ENCODE results near the gene ABCA13. TPM values are rescaled to one million over a fixed set of nuclear protein-coding genes. Genes with fewer than 3 reads are reported as not detected.

Gene ABCA13
- total RNA-seq, 1 donor from 2014 or later, result 5.2 TPM

- no peak for DNase-seq (ENCODE audit: low spot score)
Observed at GRCh38 chr7:48525736-48526732, 354.8 kb downstream of the ABCA13 start.

- no peak for DNase-seq (ENCODE audit: low spot score)
Observed at GRCh38 chr7:48528646-48529045, 357.4 kb downstream of the ABCA13 start.

GRCh38 chr7:48537561-48537960 lies 366.3 kb downstream of the ABCA13 start:
- no peak for DNase-seq (ENCODE audit: low spot score)

GRCh38 chr7:48540746-48541145 lies 369.5 kb downstream of the ABCA13 start:
- DNase-seq (ENCODE audit: low spot score), result no peak

- DNase-seq (ENCODE audit: low spot score), result no peak
Observed at GRCh38 chr7:48548667-48549066, 377.4 kb downstream of the ABCA13 start.

GRCh38 chr7:48551652-48552051 lies 380.4 kb downstream of the ABCA13 start:
- no peak for DNase-seq (ENCODE audit: low spot score)

GRCh38 chr7:48563334-48563733 lies 392.1 kb downstream of the ABCA13 start:
- DNase-seq (ENCODE audit: low spot score), result no peak

GRCh38 chr7:48575516-48575915 lies 404.3 kb downstream of the ABCA13 start:
- no peak for DNase-seq (ENCODE audit: low spot score)

- no peak for DNase-seq (ENCODE audit: low spot score)
Observed at GRCh38 chr7:48587475-48587874, 416.2 kb downstream of the ABCA13 start.

GRCh38 chr7:48594349-48594748 lies 423.1 kb downstream of the ABCA13 start:
- no peak for DNase-seq (ENCODE audit: low spot score)

GRCh38 chr7:48595756-48596155 lies 424.5 kb downstream of the ABCA13 start:
- no peak for DNase-seq (ENCODE audit: low spot score)

- no peak for DNase-seq (ENCODE audit: low spot score)
Observed at GRCh38 chr7:48610705-48611104, 439.4 kb downstream of the ABCA13 start.

- no peak for DNase-seq (ENCODE audit: low spot score)
Observed at GRCh38 chr7:48611993-48612392, 440.7 kb downstream of the ABCA13 start.

- DNase-seq (ENCODE audit: low spot score), result no peak
Observed at GRCh38 chr7:48617508-48617907, 446.2 kb downstream of the ABCA13 start.

GRCh38 chr7:48617993-48618392 lies 446.7 kb downstream of the ABCA13 start:
- no peak for DNase-seq (ENCODE audit: low spot score)

- DNase-seq (ENCODE audit: low spot score), result no peak
Observed at GRCh38 chr7:48621076-48621475, 449.8 kb downstream of the ABCA13 start.

- DNase-seq (ENCODE audit: low spot score), result no peak
Observed at GRCh38 chr7:48627164-48627563, 455.9 kb downstream of the ABCA13 start.

GRCh38 chr7:48628793-48629349 lies 457.6 kb downstream of the ABCA13 start:
- no peak for DNase-seq (ENCODE audit: low spot score)

GRCh38 chr7:48634116-48634632 lies 462.9 kb downstream of the ABCA13 start:
- no peak for DNase-seq (ENCODE audit: low spot score)

- no peak for DNase-seq (ENCODE audit: low spot score)
Observed at GRCh38 chr7:48635796-48636195, 464.5 kb downstream of the ABCA13 start.

- DNase-seq (ENCODE audit: low spot score), result no peak
Observed at GRCh38 chr7:48636391-48637015, 465.2 kb downstream of the ABCA13 start.

- DNase-seq (ENCODE audit: low spot score), result no peak
Observed at GRCh38 chr7:48637382-48637781, 466.1 kb downstream of the ABCA13 start.
